Bronchial epithelial cell (primary cell): ENCODE results near the gene URM1. TPM values are rescaled to one million over a fixed set of nuclear protein-coding genes. Genes with fewer than 3 reads are reported as not detected.
"Not testable (repeated sequence)": the region's sequence is repeated elsewhere in the genome, so short reads cannot be mapped to it uniquely, and the experiment has no call there.

Source experiments
- DNase-seq: peaks from one replicate; pipeline ENCODE4 v3.0.0-alpha.2; 2010; ENCODE audit warnings: low read depth
- FAIRE-seq: peaks from 2 replicates; lab custom pipeline; 2011; peaks lifted over from hg19 to GRCh38; lab: Jason Lieb, UNC
- H3K27me3 ChIP-seq: 2 replicates; pipeline ENCODE4 v1.5.1; 2011; ENCODE audit warnings: low read length; ENCODE audit not compliant: control insufficient read depth, insufficient read depth
- H3K36me3 ChIP-seq: 2 replicates; pipeline ENCODE4 v1.5.1; 2011; ENCODE audit warnings: low read length; ENCODE audit not compliant: control insufficient read depth, insufficient read depth
- H3K4me3 ChIP-seq: 2 replicates; pipeline ENCODE4 v1.5.1; 2011; ENCODE audit warnings: mild to moderate bottlenecking, low read depth, low read length, control low read depth
- total RNA-seq: library from RNA; depleted of rRNA; stranded (reverse); fragments of >200 nt; gene quantifications from 2 replicates; pipeline ENCODE4 v1.2.1, GENCODE V29; 2014
- TF ChIP-seq, protein P1 (sequence below): IDR thresholded peaks from 2 replicates; pipeline ENCODE4 v1.5.1; 2011; ENCODE audit warnings: mild to moderate bottlenecking, moderate library complexity, low read length, control low read depth, inconsistent platforms; ENCODE audit not compliant: insufficient read depth, severe bottlenecking

The URM1 gene
- total RNA-seq, 1 donor from 2014 or later: 17.9 TPM

DNA sequence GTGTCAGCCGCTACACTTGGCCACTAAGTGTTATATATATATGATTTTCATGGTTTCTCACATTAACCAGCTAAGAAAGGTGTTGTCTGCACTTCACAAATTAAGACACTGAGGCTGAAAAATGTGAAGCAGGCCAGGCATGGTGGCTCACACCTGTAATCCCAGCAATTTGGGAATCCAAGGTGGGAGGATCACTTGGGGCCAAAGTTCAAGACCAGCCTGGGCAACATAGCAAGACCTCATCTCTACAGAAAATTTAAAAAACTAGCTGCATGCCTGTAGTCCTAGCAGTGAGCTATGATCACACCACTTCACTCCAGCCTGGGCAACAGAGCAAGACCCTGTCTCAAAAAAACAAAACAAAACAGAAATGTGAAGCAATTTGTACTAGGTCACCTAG lies 46.8 kb upstream of the URM1 start:
- Histone ChIP-seq H3K36me3 (peaks cover 4% of the 10 kb centered on the region), H3K27me3 (no peaks in the 10 kb centered on the region), H3K4me3 (no peak overlapping the region)
- TF ChIP-seq, protein P1, sequence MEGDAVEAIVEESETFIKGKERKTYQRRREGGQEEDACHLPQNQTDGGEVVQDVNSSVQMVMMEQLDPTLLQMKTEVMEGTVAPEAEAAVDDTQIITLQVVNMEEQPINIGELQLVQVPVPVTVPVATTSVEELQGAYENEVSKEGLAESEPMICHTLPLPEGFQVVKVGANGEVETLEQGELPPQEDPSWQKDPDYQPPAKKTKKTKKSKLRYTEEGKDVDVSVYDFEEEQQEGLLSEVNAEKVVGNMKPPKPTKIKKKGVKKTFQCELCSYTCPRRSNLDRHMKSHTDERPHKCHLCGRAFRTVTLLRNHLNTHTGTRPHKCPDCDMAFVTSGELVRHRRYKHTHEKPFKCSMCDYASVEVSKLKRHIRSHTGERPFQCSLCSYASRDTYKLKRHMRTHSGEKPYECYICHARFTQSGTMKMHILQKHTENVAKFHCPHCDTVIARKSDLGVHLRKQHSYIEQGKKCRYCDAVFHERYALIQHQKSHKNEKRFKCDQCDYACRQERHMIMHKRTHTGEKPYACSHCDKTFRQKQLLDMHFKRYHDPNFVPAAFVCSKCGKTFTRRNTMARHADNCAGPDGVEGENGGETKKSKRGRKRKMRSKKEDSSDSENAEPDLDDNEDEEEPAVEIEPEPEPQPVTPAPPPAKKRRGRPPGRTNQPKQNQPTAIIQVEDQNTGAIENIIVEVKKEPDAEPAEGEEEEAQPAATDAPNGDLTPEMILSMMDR: no peak
- FAIRE-seq: no peak
- no peak for DNase-seq

DNA sequence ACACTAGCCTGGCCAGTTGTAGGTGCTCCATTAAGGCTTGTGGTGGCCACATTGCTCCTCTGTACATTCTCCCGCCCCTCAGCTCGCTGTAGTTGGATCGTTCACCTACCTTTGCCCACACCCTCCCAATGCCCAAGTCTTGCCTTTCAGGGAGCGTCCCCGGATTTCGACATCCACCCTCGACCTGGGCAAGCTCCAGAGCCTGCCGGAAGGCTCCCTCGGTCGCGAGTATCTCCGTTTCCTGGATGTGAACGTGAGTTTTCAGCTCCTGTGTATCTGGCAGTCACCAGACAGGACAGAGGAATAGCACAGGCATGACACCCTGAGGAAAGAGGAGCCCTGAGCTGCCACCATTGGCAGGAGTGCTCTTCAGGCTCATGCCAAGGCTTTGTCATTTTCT lies 45.5 kb upstream of the URM1 start:
- H3K27me3 ChIP-seq: no peaks in the 10 kb centered on the region
- FAIRE-seq: no peak
- TF ChIP-seq, protein P1: no peak
- H3K4me3 ChIP-seq: no peak overlapping the region
- no peak for DNase-seq
- peaks cover 4% of the 10 kb centered on the region for H3K36me3 ChIP-seq

- FAIRE-seq: no peak
- TF ChIP-seq, protein P1: no peak
- H3K36me3 ChIP-seq: peaks cover 9% of the 10 kb centered on the region
- no peaks in the 10 kb centered on the region for H3K27me3 ChIP-seq
- H3K4me3 ChIP-seq: no peak overlapping the region
- no peak for DNase-seq
Measured at GRCh38 chr9:128333451-128333869, 37.7 kb upstream of the URM1 start.

DNA sequence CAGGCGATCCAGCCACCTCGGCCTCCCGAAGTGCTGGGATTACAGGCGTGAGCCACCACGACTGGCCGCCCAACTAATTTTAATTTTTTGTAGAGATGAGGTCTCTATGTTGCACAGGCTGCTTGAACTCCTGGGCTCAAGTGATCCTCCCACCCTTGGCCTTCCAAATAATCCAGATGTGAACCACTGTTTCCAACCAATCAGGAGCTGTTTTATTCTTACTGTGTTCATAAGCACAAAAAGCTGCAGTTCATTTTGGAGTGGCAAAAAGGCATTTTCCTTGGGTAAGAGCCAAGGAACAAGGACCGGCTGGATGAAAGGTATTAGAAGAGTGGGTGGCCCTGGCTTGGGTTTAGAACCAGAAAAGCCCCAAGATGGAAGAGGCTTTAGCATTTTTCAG lies 36.0 kb upstream of the URM1 start:
- FAIRE-seq: no peak
- H3K36me3 ChIP-seq: peaks cover 9% of the 10 kb centered on the region
- TF ChIP-seq, protein P1: no peak
- H3K27me3 ChIP-seq: no peaks in the 10 kb centered on the region
- DNase-seq: no peak
- no peak overlapping the region for H3K4me3 ChIP-seq

GRCh38 chr9:128335914-128336313 lies 35.3 kb upstream of the URM1 start:
- no peak for DNase-seq
- no peak for FAIRE-seq
- Histone ChIP-seq H3K27me3 (no peaks in the 10 kb centered on the region), H3K4me3 (no peak overlapping the region), H3K36me3 (peaks cover 9% of the 10 kb centered on the region)
- TF ChIP-seq, protein P1: no peak

DNA sequence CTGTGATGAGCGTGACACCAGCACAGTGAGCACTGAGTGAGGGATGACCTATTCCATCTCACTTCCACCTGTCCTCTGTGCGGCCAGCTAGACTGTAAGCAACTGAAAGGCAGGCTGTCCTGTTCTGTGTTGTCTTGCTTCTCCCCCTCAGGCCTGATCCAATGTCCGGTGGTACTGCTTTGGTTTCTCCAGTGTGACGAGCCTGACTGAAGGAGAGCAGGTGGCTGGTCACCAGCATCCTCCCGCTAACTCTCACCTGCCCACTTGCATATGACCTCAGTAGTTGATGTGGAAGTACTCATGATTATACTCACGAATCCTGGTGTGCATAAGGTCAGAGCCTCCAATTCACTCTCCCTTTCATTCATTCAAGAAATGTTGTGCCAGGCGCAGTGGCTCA lies 33.2 kb upstream of the URM1 start:
- no peaks in the 10 kb centered on the region for H3K27me3 ChIP-seq
- peaks cover 3% of the 10 kb centered on the region for H3K36me3 ChIP-seq
- H3K4me3 ChIP-seq: no peak overlapping the region
- TF ChIP-seq, protein P1: no peak
- DNase-seq: no peak
- FAIRE-seq: no peak

GRCh38 chr9:128338852-128339614 lies 32.1 kb upstream of the URM1 start:
- H3K4me3 ChIP-seq, FAIRE-seq, H3K27me3 ChIP-seq, DNase-seq: not testable (repeated sequence)
- H3K36me3 ChIP-seq: peaks cover 14% of the 10 kb centered on the region
